ENCODE measurements around the gene ARFGEF3.
"Not testable (repeated sequence)": the region's sequence is repeated elsewhere in the genome, so short reads cannot be mapped to it uniquely, and the experiment has no call there.

Gene ARFGEF3, protein sequence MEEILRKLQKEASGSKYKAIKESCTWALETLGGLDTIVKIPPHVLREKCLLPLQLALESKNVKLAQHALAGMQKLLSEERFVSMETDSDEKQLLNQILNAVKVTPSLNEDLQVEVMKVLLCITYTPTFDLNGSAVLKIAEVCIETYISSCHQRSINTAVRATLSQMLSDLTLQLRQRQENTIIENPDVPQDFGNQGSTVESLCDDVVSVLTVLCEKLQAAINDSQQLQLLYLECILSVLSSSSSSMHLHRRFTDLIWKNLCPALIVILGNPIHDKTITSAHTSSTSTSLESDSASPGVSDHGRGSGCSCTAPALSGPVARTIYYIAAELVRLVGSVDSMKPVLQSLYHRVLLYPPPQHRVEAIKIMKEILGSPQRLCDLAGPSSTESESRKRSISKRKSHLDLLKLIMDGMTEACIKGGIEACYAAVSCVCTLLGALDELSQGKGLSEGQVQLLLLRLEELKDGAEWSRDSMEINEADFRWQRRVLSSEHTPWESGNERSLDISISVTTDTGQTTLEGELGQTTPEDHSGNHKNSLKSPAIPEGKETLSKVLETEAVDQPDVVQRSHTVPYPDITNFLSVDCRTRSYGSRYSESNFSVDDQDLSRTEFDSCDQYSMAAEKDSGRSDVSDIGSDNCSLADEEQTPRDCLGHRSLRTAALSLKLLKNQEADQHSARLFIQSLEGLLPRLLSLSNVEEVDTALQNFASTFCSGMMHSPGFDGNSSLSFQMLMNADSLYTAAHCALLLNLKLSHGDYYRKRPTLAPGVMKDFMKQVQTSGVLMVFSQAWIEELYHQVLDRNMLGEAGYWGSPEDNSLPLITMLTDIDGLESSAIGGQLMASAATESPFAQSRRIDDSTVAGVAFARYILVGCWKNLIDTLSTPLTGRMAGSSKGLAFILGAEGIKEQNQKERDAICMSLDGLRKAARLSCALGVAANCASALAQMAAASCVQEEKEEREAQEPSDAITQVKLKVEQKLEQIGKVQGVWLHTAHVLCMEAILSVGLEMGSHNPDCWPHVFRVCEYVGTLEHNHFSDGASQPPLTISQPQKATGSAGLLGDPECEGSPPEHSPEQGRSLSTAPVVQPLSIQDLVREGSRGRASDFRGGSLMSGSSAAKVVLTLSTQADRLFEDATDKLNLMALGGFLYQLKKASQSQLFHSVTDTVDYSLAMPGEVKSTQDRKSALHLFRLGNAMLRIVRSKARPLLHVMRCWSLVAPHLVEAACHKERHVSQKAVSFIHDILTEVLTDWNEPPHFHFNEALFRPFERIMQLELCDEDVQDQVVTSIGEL (N-terminal part only)

DNA sequence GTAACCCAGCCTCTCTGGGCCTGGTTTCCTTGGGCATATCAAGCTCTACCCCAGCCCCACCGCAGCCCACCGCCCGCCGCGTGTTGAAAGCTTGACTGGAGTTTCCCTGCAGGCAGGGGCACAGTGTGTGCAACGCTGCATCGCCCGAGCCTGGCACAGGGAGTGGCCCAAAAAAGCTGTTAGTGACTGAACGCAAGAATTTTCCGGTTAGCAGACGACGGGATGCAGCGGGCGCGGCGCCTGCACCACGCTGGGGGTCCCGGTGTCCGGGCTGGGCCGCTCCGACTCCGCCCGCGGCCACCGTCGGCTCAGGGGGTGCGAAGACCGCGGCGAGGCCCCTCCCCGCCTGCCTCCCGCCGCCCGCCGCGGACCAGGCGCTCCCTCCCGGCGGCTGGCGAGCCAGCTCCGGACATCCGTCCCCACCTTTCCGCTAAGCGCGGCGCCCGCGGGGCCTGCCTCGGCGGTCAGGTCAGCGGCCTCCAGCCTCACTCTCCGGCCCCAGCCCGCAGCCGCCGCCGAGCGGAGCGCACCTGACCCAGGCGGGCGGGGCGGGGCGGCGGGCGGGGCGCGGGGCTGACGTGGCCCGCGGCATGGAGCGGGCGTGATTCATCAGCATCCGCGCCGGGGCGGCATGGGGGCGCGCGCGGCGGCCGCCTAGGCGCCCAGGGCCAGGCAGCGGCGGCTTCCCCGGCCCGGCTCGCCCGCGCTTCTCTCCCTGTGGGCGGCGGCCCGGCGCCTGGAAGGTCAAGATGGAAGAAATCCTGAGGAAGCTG lies at the start of gene ARFGEF3:
ARFGEF3 (plus strand) TSS at position 602 of the 773 bp plus-strand sequence; CDS start at position 750, 148 bp downstream.
- peak; percentile 8 to 51 for DNase-seq (ENCODE audit: low read depth in 2 of 2)

DNA sequence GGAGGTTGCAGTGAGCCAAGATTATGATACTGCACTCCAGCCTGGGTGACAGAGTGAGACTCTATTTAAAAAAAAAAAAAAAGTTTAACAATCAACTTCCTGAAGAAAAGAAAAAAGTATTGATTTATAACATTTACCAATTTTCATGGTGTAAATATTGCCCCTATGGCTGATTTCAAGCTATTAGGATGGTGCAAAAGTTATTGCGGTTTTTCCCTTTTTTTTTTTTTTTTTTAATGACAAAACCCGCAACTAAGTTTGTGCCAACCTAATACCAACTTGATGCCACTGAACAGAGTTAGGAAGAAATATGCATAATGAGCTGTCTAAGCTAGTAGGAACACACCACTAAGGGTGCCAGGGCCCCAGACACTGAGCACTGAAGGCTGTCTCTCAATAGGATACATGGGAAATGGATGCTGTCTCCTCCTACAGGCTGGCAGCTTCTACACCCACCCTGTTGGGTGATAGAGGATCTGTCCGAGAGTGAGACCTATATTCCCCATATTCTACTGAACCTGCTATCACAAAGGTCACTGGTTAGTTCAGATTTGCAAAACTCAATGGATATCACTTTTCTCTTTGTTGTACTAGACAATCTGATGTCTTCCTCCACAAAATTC lies 48.0 kb upstream of the ARFGEF3 start:
- no peak for DNase-seq (ENCODE audit: low read depth in 2 of 2)

DNA sequence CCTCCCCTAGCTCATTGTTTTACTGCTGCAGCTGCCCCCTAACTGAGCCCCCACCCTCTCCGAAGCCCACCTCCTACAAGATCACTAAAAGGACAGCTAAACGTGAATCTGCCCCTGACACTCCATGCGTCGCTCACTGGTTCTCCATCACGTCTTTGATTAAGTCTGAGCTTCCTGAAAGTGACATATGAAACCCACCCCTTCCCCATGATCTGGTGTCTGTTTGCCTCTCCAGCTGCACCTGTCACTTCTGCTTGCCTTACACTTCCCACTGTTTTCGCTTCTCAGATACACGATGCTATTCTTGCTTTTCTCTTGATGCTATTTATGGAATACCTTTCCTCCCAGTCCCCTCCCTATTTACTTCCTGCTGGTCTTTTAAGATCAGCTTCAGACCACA lies 46.5 kb upstream of the ARFGEF3 start:
- no peak for DNase-seq (ENCODE audit: low read depth in 2 of 2)

DNA sequence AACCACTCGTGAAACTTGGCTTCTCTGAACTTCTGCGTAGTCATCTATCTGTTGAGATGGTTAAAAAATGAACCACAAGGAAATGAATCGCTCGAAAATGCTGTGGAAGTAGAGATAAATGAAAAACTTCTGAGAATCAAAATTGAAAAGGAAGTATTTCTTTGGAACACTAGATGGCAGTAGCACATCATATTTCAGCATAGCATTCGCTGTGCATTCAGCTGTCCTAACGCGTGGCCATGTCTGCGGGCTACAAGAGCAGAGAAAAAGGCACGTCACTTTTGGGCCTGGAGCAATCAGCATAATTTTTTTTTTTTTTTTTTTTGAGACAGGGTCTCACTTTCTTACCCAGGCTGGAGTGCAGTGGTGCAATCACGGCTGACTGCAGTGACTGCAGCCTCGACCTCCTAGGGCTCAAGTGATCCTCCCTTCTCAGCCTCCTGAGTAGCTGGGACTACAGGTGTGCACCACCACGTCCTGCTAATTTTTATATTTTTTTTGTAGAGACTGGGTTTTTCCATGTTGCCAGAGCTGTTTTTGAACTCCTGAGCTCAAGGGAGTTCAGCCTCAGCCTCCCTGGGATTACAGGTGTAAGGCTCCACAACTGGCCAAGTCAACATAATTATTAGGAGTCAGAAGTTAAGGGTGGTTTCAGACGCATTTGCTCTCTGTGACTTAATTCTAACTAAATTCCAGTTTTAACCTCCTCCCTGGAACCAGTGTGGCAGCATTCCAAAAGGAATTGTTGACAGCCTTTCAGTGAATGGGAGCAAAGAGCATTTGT lies 45.7 kb upstream of the ARFGEF3 start:
- DNase-seq (ENCODE audit: low read depth in 2 of 2) = no peak

DNA sequence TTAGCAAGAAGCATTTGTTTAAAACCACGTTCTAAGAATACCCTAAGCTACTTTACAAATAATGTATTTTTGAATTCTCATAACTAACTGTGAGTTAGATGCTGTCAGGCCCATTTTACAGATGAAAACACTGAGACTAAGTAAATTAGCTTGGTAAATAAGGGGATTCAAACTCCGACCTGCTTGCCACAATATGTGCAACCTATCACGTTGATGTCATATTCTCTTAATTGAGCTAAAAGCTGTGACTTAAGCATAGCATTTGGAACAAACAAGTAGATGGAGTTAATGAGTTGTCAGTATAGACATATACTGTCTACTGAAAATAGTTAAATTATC lies 45.1 kb upstream of the ARFGEF3 start:
- no peak for DNase-seq (ENCODE audit: low read depth in 2 of 2)

DNA sequence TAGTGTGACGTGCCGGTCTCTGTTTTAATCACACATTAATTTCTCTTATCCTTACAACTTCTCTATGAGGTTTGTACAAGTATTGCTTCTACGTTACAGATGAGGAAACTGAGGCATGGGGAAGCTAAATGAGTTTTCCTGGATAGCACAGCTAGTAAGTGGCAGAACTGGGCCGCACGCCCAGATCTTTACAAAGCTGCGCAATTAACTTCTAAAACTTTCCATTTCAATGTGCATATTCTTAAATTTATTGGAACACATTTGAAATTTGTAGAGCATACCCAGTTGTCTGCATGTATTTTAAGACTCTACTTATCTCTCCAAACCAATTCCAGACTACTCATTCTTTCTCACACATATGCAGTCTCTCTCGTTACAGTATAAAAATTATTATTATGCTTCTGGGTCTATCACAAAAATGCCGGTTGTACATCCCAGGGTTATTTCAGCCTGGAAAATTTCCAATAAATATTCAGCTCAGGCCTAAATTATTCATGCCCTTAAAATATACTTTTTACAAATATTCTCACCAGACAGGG lies 44.3 kb upstream of the ARFGEF3 start:
- no peak for DNase-seq (ENCODE audit: low read depth in 2 of 2)

DNA sequence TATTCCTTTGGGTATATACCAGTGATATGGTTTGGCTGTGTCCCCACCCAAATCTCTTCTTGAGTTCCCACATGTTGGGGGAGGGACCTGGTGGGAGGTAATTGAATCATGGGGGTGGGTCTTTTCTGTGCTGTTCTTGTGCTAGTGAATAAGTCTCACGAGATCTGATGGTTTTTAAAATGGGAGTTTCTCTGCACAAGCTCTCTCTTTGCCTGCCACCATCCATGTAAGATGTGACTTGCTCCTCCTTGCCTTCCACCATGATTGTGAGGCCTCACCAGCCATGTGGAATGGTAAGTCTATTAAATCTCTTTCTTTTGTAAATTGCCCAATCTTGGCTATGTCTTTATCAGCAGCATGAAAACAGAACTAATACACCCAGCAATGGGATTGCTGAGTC lies 42.5 kb upstream of the ARFGEF3 start:
- not testable (repeated sequence) for DNase-seq (ENCODE audit: low read depth in 2 of 2)

DNA sequence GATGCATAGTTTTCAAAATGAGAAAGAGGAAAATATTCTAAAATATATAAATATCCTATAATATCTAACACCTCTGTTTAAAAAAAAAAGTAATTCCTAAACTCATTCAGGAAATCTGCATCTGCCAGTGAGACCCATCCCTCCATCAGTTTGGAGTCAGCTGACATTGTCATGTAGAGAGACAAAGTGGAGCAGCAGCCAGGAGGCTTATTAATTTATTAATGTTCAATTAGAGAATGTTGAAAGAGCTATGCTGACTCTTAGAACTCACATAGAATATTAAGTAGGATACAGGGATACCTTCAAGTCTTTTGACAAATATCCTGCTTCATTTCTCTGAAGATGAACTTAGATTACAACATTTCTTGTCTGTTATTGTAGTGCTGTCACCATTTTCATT lies 41.8 kb upstream of the ARFGEF3 start:
- no peak for DNase-seq (ENCODE audit: low read depth in 2 of 2)

DNA sequence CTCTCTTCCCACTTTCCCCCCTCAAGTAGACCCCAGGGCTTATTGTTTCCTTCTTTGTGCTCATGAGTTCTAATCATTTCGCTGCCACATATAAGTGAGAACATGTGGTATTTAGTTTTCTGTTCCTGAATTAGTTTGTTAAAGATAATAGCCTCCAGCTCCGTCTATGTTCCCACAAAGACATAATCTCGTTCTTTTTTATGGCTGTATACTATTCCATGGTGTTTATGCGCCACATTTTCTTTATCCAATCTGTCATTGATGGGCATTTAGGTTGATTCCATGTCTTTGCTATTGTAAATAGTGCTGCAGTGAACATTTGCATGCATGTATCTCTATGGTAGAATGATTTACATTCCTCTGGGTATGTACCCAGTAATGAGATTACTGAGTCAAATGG lies 37.6 kb upstream of the ARFGEF3 start:
- no peak for DNase-seq (ENCODE audit: low read depth in 2 of 2)

DNA sequence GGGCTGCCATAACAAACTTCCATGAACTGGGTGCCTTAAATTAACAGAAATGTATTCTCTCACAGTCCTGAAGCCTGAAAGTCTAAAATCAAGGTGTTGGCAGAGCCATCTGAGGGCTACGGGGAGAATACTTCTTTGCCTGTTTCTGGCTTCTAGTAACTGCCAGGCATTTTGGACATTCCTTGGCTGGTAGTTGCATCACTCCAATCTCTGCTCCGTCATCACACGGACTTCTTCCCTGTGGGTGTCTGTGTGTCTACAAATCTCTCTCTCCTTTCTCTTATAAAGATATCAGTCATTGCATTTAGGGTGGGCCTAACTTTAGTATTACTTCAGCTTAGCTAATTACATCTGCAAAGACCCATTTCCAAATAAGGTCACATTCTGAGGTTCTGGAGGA lies 33.6 kb upstream of the ARFGEF3 start:
- no peak for DNase-seq (ENCODE audit: low read depth in 2 of 2)

DNA sequence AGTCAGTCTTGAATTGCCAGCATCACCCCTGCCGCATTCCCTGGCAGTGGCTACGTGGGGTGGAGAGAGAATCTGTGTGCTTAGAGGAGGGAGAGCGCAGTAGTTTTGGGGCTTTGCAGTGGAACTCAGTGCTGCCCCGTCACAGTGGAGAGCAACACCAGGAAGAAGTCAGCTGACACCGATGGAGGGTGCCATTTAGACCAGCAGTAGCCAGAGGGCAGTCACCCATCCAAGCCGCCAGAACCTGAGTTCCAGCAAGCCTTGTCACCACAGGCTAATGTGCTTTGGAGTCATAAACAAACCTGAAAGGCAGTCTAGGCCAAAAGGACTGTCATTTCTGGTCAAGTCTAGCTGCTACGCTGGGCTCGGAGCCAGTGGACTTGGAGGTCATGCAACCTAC lies 32.5 kb upstream of the ARFGEF3 start:
- DNase-seq (ENCODE audit: low read depth in 2 of 2) = no peak

DNA sequence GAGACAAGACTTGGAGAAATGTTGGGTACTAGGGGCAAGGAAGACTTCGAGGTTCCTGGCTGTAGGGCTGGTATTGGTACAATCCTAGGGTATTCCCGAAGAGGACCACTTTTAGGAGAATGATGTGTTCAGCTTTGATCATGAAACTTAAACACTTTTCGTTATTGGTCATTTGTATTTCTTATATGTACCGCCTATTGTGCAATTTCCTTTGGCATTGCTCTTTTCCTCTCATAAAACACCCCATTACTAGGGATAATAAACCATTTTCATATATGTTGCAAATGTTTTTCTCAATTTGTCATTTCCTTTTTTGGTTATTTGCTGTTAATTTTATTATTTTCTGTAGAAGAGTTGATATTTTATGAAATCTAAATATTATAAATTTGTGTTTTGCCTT lies 18.9 kb upstream of the ARFGEF3 start:
- no peak for DNase-seq (ENCODE audit: low read depth in 2 of 2)

DNA sequence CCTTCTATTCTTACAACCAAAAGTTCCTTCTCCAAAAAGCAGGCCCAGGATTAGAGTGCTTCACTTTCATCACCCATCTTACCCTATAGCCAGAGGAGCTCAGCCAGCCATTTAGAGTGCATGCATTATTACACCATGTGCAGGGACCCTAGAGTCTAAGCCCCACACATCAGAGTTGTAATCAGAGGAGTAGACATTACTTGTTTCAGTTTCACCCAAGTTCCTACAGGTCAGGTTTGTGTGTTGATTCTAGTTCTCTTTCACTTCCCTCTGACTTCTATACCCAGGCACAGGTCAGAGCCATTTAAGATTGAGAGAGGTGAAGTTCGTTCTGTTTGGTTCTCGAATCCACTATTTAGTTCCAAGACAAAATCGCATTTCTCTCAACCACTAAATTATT lies 16.3 kb upstream of the ARFGEF3 start:
- no peak for DNase-seq (ENCODE audit: low read depth in 2 of 2)

DNA sequence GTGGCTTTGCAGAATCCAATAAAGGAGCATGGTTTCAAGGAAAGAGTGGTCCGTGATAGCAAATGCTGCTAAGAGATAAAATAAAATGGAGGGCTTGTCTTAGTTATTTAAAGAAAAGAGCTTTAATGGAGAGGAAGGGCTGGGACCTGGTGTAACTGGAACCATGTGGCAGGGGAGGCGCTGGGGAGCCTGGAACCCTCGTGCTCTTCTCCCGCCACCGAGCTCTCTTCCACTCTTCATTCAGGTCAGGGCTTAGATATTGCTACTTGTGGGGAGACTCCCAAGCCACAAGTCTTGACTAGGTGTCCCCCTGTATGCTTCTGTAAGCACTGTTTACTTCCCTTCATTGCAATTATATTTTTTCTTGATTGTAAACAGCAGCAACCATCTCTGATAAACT lies 15.2 kb upstream of the ARFGEF3 start:
- no peak for DNase-seq (ENCODE audit: low read depth in 2 of 2)

DNA sequence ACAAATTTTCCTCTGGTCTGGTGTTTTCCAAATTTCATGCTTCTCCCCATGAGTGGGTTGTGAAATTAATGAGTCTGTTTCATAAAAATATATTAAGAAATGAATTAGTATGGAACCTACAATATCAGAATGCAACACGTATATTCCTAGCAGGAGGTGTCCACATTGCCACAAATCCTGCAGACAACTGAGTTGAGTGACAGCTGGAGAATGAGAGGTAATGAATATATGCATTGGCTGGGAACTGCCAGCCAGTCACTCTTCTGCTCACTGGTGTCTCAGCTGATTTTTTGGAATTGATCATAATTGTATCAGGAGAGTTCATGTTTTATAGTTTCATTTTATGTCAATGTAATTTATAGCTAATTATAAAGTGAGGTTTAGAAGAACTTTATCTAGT lies 6.3 kb upstream of the ARFGEF3 start:
- no peak for DNase-seq (ENCODE audit: low read depth in 2 of 2)

DNA sequence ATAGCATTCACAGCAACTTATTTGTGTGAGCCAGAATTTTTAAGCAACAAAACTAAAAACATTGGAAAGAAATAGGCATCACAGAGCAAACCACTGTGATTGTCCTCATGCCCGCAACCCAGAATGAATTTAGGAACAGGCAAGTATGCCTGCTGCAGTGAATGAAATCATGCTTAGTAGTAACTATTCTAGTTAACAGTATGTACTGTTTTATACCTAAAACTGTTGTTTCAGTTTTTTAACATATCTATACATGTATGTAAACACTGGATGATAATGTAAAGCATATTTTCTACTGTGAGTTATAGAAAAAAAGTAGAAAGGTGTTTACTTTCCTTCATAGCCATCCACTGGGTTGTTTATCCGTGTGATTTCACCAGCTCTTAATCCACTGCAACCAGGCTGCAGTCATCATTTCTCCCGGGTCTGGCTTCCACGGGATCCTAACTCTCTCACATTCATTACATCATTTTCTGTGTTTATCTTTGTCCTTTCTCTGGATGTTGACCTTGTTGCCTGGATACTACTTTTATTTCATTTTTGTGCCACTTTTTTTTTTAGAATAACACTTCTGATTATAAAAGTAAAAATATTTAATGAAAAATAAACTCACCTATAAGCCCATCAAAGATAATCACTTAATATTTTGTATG lies 3.6 kb upstream of the ARFGEF3 start:
- no peak for DNase-seq (ENCODE audit: low read depth in 2 of 2)

DNA sequence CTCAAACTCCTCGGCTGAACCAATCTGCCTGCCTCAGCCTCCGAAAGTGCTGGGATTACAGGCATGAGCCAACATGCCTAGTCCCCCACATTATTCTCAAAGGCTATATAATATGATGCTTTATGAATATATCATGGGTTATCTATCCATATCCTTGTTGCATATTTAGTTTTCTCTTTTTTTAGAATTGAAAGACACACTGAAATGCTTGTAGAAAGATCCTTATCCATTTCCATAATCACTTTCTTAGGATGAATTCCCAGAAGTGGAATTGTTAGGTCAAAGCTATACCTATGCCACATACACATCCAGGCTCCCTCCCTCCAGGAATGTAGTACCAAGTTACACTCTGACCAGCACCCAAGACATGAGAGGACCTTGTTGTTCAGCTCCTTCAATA lies 2.5 kb upstream of the ARFGEF3 start:
- DNase-seq (ENCODE audit: low read depth in 2 of 2) = no peak

DNA sequence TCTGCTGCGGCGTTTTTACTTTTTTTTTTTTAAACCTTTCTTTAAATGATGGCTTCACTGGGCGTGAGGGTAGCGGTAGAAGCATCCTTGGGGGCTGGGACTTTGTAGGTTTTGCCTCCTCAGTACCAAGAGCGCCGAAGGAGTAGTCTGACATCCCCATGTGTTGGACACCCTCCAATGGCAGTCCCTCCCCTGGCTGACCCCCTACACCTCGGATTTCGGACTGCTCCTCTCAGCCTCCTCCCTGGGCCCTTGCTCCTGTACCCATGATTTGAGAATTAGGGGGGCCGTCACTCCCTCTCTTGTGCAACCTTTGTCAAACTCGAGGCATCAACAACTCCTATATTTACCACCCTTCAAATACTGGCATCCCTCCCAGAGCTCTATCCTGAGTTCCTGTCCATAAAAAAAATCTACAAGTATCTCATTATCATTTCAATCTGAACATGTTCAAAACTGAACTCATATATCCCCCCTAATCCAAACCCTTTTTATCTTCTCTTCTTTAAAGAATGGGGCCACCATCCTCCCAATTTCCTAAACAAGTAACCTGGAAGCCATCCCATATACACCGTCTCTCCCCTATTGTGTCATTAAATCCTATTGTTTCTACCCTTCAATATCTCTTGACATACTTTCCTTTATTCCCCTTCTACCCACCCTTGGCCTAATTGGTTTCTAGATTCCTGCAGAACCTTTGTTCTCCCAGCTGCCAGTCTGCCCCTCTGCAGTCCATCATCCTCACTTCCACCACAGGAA lies 1.2 kb upstream of the ARFGEF3 start:
- no peak for DNase-seq (ENCODE audit: low read depth in 2 of 2)

DNA sequence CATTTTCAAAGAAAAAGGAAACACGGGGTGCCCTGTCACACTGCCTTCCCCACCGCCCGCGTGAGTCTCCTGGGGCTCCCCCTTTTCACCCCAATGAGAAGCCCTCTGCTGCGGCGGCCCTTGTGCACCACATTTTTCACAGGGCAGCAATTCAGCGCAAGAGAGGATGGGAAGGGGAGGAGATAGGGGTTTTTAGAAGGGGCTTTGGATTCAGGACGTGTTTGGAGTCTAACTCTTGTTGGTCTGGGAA lies 726 bp upstream of the ARFGEF3 start:
- no peak for DNase-seq (ENCODE audit: low read depth in 2 of 2)
